Hair follicular keratinocyte (primary cell): ENCODE data around the gene IRF2BP2. TPM values are rescaled to one million over a fixed set of nuclear protein-coding genes. Genes with fewer than 3 reads are reported as not detected.

Experiments
- total RNA-seq: library from RNA; depleted of rRNA; stranded (reverse); fragments of >200 nt; gene quantifications from 2 replicates; pipeline ENCODE4 v1.2.3, GENCODE V29; 2015

IRF2BP2 gene
- total RNA-seq = 56.8 and 74.6 TPM in 2 replicates

DNA sequence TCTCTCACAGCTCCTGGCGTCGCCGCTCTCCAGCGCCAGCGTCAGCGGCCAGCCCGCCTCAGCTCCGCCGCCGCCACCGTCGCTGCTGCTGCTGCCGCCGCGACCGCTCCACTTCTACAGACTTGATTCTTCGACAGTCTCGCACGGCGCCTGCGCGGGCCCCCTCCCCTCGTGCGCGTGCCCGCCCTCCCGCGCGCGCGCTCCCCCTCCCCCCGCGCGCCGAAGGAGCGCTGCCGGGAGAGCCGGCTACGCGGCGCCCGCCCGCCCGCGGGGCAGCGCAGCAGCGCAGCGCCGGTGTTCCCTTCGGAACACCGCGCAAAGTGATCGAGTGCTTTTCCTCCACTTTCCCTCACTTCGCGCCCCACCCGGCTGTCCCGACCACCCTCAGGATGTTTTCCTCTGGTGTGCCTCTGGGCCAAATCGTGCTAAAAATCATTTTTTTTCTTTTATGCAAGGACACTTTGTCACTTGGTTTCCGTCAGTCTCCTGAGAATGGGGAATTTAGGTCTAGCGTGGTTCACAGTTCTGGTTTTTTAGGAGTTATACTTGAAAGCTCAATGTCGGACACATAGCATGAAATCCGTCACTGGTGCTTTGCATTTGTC is at the start of gene IRF2BP2:
IRF2BP2 (minus strand) TSS at position 118 of the 605 bp plus-strand sequence. CDS start 684 bp downstream, outside the sequence.

Other genes starting within 250 kb of the IRF2BP2 start
- 29.8 and 61.0 TPM in 2 replicates for gene COA6, start 236.7 kb downstream of the IRF2BP2 start, total RNA-seq
- gene TARBP1, start 131.0 kb downstream of the IRF2BP2 start, total RNA-seq = 12.9 and 30.6 TPM in 2 replicates